ENCODE data around the gene KCTD15.

- TF ChIP-seq, protein P1, sequence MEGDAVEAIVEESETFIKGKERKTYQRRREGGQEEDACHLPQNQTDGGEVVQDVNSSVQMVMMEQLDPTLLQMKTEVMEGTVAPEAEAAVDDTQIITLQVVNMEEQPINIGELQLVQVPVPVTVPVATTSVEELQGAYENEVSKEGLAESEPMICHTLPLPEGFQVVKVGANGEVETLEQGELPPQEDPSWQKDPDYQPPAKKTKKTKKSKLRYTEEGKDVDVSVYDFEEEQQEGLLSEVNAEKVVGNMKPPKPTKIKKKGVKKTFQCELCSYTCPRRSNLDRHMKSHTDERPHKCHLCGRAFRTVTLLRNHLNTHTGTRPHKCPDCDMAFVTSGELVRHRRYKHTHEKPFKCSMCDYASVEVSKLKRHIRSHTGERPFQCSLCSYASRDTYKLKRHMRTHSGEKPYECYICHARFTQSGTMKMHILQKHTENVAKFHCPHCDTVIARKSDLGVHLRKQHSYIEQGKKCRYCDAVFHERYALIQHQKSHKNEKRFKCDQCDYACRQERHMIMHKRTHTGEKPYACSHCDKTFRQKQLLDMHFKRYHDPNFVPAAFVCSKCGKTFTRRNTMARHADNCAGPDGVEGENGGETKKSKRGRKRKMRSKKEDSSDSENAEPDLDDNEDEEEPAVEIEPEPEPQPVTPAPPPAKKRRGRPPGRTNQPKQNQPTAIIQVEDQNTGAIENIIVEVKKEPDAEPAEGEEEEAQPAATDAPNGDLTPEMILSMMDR (conservative IDR thresholded peaks at IDR 0.05): no peak
- TF ChIP-seq ZFX (IDR thresholded peaks at IDR 0.05): no peak
Measured at GRCh38 chr19:33841685-33842084, 45.0 kb downstream of the KCTD15 start.

Measured in C4-2B (cell line).